HG03378 (cell line): ENCODE measurements around the gene ANGPTL7.

Source experiments
- ATAC-seq: cut with Tn5 transposase; IDR thresholded peaks from one replicate; pipeline ENCODE4 v1.9.1; 2021; ENCODE audit warnings: mild to moderate bottlenecking, moderate library complexity; ENCODE audit not compliant: unreplicated experiment

Gene ANGPTL7

DNA sequence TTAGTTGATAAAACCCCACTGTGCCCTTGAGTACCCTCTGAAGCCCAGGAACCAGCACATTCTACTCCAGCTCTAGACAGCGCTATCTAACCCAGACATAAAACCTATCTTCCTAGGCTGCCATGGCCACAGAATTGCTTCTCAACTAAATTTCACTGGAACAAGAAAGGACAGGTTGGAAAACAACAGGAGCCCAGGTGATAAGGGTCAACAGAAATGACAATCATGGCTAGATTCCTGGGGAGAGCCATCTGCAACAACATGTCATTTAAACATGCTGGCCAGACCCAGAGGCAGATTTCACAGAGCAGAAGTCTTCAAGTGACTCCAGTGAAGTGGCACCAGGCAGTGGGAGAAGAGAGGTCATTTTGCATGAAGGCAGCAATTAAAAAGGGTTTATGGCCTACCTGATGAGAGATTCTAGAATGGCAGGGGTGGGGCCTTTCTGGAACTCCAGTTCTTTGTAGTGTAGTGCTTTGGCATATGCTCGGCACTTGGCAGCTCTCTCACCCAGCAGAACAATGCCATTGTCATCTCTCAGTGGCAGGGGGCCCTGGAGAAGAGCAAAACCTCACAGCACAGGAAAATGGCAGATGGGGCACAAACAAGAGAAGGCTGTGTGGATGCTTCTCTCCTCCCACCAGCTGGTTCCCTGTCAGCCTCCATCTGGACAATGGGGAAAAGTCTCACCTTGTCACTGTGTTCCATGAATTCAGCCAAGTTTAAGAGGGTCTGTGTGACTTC is 9.9 kb downstream of the ANGPTL7 start:
- ATAC-seq, result no peak

DNA sequence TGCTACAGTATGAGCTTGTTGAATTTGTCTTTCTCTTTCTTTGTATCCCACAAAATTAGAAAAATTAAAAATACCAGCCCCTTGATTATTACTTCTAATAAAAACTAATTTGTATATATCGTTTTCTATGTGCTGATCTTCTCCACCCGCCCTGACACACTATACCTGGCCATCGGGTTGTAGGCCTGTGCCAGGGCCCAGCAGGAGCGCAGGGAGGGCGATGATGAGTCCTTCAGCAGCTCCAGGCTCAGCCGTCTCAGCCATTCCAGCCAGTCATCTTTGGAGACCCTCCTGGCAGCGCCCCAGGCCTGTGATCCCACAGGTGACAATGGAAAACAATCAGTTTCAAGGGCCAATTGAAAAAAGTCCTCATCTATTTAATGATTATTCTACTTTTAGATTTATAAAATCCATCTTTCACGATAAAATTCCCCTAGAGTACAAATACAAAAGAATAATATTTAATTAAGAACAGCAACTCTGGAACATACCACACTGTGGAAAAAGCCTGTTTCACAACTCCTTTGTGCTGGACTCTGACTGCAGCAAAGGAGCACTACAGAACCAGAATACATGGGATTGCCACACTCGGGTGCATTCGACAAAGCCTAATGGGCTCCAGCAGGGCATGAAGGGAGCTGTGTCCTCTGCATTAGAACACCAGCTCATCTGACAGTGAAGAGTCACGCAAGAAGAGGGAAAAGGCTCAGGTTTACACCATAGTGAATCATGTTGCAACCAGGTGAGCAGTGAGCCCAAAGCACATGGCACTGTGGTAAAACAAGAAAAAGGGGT is 15.4 kb downstream of the ANGPTL7 start:
- ATAC-seq, result no peak

DNA sequence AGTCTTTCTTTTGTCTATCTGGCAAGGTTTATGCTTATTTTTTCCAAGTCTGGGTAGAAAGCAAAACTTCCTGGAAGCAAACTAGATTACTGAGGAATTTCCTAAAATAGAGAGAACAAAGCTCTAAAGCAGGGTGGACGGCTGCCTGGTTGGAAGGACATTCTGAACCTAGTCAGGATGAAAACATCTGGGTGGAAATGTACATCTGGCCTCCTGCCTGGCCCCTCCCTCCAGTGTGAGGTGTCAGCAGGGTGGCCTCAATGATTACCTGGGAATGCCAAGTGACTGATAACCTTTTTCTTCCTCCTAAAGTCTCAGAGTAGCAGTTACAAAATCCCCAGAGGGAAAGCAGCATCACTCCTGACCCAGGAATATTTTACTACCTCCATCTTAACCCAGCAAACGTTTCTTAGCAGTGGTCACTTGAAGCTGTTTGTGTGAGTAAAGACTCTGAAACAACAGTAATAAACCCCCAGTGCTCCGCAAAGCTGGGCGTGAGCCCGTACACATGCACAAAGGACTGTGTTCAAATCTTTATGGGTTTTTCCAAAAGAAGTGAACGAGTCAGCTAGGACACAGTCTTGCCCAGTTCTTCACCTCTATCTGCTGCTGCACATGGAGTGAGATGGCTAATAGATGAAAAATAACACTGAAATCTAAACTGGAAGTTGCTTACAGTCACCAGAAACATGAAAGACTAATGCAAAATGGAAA is 18.9 kb downstream of the ANGPTL7 start:
- no peak for ATAC-seq

DNA sequence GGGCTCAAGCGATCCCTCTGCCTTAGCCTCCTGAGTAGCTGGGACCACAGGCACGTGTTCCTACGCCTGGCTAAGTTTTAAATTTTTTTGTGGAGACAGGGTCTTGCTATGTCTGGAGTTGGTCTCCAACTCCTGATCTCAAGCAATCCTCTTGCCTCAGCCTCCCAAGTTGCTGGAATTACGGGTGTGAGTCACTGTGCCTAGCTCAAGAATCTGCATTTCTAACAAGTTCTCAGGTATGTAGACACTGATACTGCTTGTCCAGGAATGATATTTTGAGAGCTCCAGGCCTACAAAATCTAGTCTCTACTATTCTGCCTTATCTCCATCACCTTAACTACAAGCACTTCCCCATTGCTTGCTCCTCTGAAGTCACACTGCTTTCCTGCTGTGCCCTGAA is 22.3 kb downstream of the ANGPTL7 start:
- ATAC-seq, result no peak

DNA sequence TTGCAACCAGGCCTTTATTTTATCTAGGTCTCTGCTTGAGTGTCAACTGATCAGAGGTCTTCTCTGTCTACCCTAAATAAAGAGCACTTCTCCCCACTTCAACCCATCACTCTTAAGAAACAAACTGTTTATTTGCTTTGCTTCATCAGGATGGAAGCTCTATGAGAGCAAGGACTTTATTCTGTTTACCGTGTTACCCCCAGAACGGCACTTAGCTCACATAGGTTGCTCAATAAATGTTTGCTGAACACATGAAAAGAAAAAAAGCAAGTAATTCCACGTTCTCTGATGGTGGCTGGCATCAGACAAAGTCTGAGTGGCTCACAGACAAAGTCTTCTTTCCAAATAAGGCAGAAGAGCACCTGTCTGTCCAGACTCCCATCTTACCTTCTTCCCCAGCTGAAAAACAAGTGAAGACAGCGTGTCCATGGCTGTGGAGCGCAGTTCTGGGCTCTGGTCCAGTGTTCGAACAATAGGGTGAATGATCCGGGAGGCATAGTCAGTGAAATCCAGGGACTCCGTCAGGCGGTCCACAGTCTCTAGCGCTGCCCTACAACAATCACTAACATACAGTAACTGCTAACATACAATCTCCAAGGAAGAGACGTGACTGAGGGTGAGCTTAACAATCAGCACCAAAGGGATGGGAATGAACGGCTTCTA is 22.9 kb downstream of the ANGPTL7 start:
- no peak for ATAC-seq

DNA sequence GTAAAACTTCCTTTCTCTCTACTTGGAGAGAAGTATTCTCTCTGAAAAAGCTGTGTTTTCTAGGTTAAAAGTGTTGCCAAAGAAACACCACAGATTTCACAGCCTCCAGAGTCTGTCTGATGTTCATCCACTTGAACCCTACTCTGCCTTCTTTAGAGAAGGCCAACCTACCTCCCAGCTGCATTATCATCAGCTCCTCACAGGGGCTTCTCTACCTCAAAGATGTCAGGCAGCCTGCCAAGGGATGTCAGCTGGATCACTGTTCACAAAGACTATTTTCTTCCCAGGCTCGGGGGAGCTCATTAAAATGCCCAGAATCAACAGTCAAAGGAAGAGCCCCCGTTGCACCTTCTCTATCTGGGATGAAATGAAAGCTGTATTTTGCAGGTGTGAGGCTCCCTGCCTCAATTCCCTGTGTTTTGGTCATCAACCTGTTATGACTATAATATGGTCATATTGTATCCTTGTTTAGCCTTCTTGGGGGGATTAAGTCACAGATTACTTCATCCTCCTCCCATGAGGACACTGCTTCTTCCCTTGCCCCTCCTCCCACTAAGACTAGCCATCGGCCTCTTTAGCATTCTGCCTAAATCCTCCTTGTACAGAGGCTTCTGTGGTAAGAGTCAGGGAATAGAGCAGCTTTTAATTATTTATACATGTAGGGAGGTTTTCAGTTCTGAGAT is 25.7 kb downstream of the ANGPTL7 start:
- ATAC-seq, result no peak

DNA sequence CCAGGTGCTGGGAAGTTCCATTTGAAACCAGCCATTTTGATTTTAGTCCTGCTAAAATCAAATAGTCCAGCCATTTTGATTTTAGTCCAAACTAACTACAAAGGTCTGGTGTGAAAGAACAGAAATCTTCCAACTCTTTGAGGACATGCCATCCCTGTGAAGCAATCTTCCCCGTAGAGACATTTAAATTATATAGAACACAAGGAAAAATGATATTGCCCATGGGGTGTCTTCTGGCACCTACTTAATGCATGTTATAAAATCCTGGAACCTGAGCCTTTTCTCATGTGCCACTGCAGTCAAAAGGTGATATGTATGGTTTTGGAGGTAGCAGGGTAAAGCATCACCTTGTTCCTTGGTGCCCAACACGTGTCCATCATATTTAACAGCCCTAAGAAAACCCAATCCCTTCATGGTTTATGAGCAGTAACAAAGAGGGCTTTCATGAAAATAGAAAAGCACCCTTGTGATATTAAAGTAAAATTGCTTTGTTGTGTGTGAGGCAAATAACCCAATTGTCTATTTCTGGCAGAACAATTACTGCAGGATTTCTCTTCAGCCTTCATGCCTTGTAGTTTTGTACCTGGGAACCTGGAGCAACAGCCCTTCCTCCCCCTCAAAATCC is 26.3 kb downstream of the ANGPTL7 start:
- no peak for ATAC-seq

DNA sequence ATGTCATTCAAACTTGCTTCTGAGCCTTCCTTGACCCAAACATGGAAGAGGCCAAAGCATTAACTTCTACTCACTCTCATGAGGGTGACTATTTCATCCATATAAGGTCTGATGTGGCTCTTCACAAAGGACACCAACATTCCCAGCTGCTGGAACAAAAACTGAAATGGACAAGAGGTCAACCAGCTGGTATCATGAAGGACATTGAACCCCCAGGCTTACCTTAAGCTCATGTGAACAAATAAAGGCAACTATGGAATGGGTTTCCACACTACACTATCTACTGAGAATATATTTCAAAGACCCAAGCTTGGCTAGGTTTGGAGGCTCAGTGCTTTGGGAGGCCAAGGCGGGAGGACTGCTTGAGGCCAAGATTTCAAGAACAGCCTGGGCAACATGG is 26.9 kb downstream of the ANGPTL7 start:
- no peak for ATAC-seq

DNA sequence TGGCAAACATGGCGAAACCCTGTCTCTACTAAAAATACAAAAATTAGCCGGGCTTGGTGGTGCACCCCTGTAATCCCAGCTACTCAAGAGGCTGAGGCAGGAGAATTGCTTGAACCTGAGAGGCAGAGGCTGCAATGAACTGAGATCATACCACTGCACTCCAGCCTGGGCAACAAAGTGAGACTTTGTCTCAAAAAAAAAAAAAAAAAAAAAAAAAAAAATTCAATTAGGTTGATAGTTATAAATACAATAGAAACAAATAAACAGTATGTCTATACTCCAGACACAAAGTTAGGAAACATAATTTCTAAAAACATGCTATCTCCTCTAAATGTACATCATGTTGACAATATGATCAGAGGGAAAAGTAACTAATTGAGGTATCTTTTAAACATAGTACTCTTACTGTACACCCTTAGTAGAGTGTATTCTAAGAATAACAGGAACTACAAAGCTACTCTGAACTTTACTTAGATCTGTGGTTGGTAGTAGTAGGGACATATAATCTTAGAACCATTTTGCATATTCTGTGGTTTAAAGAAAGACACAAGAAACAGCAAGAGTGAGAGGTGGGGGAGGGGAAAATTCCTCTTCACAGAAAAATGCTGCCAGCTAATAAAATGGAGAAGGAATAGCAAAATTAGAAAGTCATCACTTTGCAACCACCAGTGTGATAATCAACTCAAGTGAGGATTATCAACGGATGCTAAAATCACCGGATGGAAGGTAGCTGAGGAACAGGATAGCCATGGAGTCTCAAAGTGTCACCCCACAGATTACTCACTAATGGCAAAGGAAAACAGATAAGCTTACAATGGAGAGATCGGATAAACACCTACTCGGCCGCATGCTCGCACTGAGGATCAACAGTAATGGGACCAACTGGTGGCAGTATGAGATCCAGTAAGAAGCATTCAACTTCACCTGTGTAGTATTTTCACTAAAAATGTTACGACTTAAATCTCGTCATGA is 38.2 kb downstream of the ANGPTL7 start:
- peak; percentile 62 for ATAC-seq

DNA sequence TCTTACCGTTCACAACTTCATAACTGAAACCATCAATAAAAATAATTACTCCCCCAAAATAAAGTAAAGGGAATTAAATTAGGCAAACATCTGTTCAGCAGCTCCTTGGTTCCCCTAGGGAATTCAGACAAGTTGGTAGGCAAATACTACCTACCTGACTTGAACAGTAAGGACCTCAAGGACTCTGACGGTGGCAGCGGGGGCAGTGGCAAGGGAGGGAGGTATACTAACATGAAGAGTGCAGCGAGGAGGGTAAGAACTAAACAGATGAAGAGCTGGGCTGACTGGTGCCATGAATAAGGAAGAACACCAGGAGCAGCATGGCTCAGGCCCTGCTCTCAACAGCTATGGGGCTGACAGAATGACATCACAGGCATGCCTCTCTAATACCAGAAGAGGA is 40.0 kb downstream of the ANGPTL7 start:
- ATAC-seq, result no peak

DNA sequence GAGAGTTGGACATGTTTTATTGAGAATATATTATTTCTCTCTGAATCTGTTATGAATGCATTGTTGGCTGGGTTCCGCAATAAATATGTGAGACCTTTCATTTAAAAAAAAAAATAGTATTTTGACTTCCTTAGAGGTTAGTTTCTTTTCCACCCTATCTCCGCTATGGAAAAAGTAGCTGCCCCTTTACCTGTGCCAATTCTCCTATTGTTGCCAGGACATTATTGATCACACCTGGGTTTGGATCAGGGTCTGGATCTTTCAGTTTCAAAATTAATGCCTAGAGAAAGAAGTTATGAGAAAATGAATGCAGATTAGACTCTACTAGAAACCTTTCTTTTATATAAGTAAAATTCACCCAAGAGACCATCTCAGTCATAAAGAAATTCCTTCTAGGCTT is 44.1 kb downstream of the ANGPTL7 start:
- ATAC-seq, result no peak

DNA sequence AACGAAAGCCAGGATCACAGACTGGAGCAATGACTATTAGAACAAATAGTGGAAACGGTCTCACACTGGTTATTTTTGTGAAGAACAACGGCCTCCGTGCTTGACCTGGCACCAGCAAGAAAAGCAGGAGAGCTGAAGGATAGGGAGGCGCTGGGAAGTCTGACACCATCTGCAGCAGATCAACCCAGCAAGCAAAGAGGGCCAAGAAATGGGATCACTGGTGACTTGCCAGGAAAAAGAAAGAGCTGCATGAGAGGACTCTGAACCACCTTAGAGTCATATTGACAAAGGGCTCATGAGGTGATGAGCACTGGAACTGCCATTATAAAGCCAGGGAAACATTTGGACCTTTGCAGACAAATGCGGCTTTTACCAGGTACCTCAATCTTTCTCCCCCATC is 48.2 kb downstream of the ANGPTL7 start:
- no peak for ATAC-seq

DNA sequence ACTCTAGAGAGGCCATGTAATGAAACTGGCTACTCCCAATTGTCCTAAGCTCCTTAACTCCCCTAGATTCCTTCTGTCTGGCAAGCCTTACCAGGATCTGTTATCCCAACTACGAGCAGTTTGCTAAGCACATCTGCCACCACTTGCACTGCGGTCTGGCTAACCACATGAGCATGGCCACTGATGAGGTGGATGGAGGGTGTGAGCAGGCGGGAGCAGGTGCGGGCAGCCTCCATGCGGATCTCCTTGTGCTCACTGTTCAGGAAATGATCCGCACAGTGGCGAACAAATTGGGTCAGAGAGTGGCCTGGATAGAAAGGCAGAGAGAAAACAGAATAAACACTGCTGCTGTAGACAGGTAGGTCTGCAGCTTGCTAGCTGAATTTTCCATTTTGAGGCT is 49.2 kb downstream of the ANGPTL7 start:
- no peak for ATAC-seq

DNA sequence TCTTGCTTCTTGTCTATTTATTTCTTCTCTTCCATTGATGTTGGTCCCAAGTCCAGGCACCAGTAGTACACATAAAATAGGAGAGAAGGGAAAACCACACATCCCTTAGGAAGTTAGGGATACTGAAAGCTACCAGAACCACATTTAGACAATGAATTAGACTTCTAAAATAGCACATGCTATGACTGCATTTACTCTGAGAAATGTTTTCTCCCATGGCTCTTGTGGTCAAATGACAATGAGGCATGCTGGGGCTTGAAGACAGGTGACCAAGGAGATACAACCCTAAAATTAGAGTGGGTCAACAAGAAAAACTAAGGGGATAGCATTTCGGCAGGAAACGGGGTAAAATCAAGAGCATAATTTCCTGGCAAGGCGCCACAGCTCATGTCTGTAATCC is 56.1 kb downstream of the ANGPTL7 start:
- no peak for ATAC-seq
